Urothelium cell line (cell line): ENCODE results near the gene FBLN2.

Experiments
- DNase-seq: peaks from one replicate; pipeline ENCODE4 v3.0.0; 2011; ENCODE audit warnings: low spot score, mixed read lengths
- FAIRE-seq: peaks from 2 replicates; lab custom pipeline; 2011; peaks lifted over from hg19 to GRCh38; lab: Jason Lieb, UNC

FBLN2 gene

GRCh38 chr3:13617097-13617738, 68.3 kb downstream of the FBLN2 start:
- FAIRE-seq (peak; percentile 55), DNase-seq (no peak)

DNA sequence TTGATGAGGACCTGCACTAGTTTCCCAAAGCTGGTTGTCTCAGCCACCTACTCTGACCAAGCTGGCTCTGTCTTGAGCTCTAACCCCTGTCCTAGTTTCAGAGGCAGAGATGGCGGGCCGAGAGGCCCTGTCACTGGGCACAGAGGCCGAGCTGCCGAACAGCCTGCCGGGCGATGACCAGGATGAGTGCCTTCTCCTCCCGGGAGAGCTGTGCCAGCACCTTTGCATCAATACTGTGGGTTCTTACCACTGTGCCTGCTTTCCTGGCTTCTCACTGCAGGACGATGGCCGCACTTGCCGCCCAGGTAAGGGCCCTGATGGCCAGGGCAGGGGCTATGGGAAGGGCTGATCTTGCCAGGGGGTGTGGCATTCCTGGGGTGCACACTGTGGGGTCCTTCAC, 69.1 kb downstream of the FBLN2 start:
- DNase-seq (no peak), FAIRE-seq (no peak)

- no peak for FAIRE-seq
- DNase-seq, result no peak
Observed at GRCh38 chr3:13618836-13619235, 69.9 kb downstream of the FBLN2 start.

GRCh38 chr3:13619661-13620230, 70.8 kb downstream of the FBLN2 start:
- no peak for DNase-seq
- no peak for FAIRE-seq

GRCh38 chr3:13620281-13620680, 71.4 kb downstream of the FBLN2 start:
- FAIRE-seq (no peak), DNase-seq (no peak)

- DNase-seq (no peak), FAIRE-seq (no peak)
Observed at GRCh38 chr3:13620776-13621365, 71.9 kb downstream of the FBLN2 start.

DNA sequence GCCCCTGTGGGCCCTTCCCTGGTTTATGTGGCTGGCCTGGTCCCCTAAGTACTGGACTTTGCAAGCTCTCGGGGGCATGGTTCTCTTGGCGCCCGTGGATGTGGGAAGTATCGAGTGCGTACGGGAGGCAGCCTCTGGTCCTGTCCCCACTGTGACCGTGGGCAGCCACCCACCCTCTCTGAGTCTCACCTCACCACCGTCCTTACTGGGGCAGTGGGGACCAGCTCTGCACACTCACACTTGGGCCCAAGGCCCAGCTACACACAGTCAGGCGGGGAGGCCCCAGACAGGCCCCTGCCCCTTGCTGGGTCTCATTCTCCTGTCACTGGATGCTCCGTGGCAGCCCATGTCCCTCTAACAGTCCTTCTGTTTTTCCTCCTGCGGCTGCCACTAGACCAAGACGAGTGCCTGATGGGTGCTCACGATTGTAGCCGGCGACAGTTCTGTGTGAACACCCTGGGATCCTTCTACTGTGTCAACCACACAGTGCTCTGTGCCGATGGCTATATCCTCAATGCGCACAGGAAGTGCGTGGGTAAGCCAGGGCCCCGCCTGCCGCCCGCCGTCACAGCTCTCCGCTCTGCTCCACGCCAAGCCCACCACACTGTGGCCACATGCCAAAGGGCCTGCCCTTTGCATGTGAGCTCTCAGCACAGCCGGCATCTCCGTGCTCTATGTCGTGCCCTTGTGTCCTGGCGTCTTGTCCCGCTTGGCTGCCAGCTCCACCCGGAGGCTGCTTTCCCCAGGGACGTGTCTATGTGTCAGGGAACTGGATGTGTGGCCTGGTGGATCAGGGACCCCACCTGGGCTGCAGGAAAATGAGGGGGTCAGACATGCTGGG, 72.7 kb downstream of the FBLN2 start:
- FAIRE-seq, result no peak

DNA sequence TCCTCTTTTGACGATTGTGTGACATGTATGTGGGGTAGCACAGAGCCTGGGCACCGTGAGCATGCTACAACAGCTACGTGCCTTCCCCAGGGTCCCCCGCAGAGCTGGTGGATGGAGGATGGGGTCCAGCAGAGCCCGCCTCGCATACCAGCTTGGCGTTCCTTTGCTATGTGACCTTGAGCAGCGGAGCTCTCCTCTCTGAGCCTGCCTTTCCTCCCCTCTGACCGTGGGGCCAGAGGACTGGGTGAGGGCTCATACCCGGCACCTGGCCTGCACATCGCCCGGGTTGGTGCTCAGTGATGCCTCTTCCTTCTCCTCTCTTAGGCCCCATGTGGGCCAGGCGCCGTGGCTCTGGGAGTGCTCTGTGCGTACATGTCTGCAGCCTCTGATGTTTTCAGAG, 73.4 kb downstream of the FBLN2 start:
- FAIRE-seq (no peak), DNase-seq (no peak)

More for the DNA sequence above, 72.7 kb downstream of the FBLN2 start:
- no peak for DNase-seq

GRCh38 chr3:13623101-13623654, 74.3 kb downstream of the FBLN2 start:
- DNase-seq (peak; percentile 58), FAIRE-seq (no peak)

DNA sequence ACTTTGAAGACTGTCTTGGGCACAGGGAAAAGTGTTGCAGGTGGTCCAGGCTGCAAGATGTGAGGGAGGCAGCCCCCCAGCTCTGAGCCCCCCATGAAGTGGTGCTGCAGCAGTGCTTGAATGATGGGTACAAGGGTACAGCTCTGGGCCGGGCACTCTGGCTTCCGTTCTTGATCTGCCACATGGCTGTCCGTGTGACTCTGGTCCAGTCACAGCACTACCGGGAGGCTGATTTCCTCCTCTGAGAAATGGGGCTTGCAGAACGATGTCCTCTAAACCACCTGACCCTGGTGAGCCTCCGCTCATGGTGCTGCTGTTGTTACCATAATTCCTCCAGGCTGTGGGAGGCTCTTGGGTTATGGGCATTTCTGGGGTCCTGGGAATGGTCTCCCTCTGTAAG, 75.1 kb downstream of the FBLN2 start:
- DNase-seq (no peak), FAIRE-seq (no peak)

DNA sequence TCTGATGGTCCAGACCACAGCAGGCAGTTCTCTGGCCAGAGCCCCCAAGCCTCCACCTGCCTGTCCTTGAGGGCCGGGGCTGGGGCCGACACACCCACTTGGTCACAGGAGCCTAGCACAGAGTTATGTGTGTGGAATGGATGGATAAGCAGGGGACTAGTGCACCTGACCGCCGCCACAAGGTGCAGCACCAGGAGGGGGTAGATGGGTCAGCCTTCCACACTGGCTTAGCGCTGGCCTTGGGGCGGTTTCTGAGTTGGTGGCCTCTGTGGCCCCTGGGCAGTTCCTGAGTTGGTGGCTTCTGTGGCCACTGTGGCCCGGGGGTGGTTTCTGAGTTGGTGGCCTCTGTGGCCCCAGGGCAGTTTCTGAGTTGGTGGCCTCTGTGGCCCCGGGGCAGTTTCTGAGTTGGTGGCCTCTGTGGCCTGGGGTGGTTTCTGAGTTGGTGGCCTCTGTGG, 75.8 kb downstream of the FBLN2 start:
- FAIRE-seq, result no peak
- no peak for DNase-seq

DNA sequence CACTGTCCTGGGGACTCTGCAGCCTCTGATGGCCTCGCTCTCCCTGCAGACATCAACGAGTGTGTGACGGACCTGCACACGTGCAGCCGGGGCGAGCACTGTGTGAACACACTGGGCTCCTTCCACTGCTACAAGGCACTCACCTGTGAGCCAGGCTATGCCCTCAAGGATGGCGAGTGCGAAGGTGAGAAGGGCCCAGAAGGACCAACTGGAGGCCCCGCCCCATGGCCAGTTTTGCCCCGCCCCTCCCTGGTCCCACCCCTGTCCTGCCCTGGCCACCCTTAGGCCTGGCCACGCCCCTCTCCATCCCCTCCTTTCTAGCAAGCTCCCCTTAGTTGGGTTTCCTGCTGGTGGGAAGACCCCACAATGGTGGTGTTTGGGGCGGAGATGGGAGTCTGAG, 77.5 kb downstream of the FBLN2 start:
- no peak for FAIRE-seq

DNA sequence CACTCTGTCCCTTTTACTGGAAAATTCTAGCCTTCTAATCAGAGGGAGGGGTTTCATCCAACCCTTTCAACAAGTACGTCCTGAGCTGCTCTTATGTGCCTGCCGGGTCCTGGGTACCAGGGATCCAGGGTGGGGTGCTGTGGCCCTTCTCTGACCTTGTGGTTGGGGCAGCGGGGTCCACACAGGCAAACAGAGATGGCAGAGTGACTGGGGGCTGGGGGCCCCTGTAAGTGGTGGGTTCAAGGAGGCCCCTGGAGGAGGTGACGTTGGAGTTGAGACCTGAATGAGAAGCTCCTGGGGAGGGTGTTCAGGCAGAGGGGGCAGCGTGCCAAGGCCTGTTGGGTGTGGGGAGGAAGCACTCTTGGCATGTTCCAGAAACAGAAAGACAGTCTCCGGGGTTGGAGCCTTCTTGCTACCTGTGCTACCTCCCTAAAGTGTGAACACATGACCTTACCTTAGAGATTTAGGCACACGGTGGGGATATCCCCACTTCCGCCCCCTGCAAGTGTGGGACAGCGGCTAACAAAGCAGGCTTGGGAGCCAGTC, 78.1 kb downstream of the FBLN2 start:
- DNase-seq (no peak), FAIRE-seq (no peak)

More for the DNA sequence above, 77.5 kb downstream of the FBLN2 start:
- no peak for DNase-seq

DNA sequence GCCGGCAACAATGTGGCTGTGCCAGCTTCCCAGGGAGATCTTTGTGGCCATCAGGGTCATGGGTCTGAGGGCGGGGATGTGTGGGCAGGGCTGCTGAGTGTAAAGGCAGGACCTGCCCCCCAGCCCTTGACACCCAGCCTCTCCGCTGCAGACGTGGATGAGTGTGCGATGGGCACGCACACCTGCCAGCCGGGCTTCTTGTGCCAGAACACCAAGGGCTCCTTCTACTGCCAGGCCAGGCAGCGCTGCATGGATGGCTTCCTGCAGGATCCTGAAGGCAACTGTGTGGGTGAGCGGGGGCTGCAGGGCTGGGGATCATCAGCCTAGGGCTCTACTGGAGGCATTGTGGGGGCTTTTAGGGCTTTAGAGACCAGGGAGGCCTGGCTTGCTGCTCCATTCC, 78.8 kb downstream of the FBLN2 start:
- DNase-seq, result no peak
- FAIRE-seq, result no peak

DNA sequence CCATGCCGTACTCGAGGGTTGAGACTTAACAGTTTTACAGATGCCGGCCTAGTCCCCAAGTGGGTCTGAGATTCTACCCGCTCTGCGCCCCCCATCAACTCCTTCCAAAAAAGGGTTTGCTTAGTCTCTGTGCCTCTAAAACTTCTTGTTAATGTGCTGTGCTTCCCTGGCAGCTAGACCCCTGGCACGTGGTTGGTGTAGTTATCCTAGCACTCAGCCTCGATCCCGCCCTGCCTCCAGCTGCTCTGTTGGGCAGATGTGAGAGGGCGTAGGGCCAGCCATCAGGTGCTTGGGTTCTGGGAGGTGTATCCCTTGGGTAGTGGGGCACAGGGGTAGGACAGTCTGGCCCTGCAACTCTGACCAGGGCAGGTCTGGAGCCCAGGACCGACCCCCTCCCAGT, 79.5 kb downstream of the FBLN2 start:
- DNase-seq, result no peak
- no peak for FAIRE-seq

DNA sequence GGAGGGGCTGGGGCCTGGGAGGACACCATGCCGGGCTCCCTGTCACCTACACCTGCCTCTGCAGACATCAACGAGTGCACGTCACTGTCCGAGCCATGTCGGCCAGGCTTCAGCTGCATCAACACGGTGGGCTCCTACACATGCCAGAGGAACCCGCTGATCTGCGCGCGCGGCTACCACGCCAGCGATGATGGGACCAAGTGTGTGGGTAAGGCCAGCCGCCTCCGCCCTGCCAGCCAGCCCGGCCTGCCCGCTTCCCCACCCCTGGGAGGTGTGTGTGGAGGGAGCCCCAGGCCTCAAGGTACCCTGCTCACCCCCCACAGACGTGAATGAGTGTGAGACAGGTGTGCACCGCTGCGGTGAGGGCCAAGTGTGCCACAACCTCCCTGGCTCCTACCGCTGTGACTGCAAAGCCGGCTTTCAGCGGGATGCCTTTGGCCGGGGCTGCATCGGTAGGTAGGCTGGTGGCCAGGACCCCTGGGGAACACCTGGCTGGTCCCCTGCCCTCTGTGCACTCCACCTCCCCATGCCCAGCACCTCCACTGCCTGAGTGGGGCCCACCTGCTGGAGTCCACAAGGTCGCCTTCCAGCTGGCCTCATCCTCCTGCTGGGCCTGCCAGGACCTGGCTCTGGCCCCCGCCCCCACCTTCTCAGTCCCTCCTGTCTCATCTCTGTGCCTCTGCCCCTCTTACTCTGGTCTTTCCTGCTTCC, 80.1 kb downstream of the FBLN2 start:
- no peak for FAIRE-seq
- DNase-seq, result no peak

DNA sequence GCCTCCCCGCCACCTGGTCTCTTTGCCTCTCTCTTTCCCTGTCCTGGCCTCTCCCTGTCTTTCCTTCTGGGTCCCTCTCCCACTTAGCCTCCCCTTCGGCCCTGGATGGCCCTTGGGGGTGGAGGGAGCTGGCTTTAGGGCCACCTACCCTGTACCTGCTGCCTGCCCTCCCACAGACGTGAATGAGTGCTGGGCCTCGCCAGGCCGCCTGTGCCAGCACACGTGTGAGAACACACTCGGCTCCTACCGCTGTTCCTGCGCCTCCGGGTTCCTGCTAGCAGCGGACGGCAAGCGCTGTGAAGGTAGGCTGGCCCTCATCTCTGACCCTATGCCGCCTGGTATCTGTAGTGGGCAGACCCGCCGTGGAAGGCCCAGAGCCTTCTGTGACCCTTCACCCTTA, 80.7 kb downstream of the FBLN2 start:
- no peak for FAIRE-seq
- no peak for DNase-seq

- FAIRE-seq, result no peak
Observed at GRCh38 chr3:13631256-13631655, 82.3 kb downstream of the FBLN2 start.

DNA sequence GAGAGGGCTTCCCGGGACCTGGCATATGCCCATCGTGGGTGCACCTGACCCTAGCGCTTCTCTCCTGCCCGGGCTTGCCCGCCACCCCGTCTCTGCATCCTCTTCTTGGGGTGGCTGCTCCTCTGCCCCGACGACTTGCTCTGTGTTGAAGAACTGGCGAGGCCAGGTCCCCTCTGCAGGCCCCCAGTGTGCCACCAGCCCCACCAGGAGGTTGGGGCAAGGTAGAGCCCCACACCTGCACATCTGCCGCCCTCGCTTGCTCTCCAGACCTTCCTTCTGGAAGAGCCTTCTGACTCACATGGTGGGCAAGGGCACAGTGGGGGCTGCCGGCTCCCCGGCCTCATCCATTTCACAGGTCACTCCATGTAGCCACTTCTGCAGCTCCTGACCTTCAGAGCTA, 84.3 kb downstream of the FBLN2 start:
- FAIRE-seq (no peak), DNase-seq (no peak)

More at GRCh38 chr3:13631256-13631655, 82.3 kb downstream of the FBLN2 start:
- no peak for DNase-seq

DNA sequence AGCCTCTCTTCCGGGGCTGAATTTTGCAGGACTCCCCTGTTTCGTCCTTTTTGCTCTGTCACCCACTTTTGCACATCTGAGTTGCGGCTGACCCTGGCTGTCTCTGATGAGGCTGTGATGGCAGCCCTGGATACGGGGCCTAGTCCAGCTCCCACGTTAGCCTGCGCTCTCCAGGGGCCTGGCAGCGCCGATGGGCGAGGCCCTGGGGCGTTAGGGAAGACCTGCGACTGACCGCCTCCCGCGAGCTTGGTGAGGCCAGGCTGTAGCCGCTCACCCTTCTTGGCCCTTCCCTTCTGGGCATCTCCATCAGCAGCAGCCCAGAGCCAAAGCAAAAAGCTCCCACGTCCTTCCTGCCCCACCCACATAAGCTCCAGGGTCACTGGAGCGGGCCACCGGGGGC, 85.2 kb downstream of the FBLN2 start:
- DNase-seq (no peak), FAIRE-seq (no peak)
